Liver (tissue), 3 donors: ENCODE results near the gene SOX10.

Source experiments
- JUND ChIP-seq, 2 donors: IDR thresholded peaks; 2 replicates each; pipeline ENCODE4 v1.6.1; 2016; ENCODE audit warnings: antibody characterized with exemption in 2 of 2
- MAX ChIP-seq: IDR thresholded peaks from 2 replicates; pipeline ENCODE4 v1.6.1; 2016; ENCODE audit warnings: antibody characterized with exemption
- RAD21 ChIP-seq, 2 donors: IDR thresholded peaks; 2 replicates each; pipeline ENCODE4 v1.6.1; 2016; ENCODE audit warnings: antibody characterized with exemption in 2 of 2, mild to moderate bottlenecking in 2 of 2
- SP1 ChIP-seq: IDR thresholded peaks from 2 replicates; pipeline ENCODE4 v1.6.1; 2018; ENCODE audit warnings: antibody characterized with exemption, mild to moderate bottlenecking
- TF ChIP-seq, protein P1 (sequence below): fragments of 150-350 bp; IDR thresholded peaks from 2 replicates; pipeline ENCODE4 v1.5.1; 2017; ENCODE audit warnings: improper control_type of control experiment, low read depth, low read length; ENCODE audit not compliant: missing input control
- TF ChIP-seq, protein P2 (sequence below): IDR thresholded peaks from 2 replicates; pipeline ENCODE4 v1.6.1; 2016; ENCODE audit warnings: antibody characterized with exemption
- donor health status: healthy.
- donor health status: healthy.

DNA sequence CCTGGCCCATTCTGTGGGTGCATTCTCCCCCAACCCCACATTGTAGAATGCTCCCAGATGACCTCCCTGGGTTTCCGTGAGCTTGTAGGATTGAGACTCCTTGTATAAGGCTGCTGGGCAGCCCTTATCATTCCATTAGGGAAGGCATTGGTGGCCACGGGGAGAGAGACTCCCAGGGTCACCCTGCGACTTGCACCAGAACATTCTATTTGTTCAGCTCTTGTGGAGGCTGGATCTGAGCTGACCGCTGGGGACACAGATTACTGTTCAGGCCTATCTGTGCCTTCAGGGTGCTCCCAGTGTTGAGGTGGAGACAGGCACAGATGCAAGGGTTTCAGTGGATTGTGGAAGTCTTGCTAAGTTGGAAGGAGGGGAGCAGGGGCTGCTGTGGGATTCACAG lies 60.4 kb downstream of the SOX10 start:
- TF ChIP-seq MAX (no peak), SP1 (no peak), RAD21 (IDR thresholded peaks at IDR 0.05) (no peak), JUND (IDR thresholded peaks at IDR 0.05) (no peak)
- TF ChIP-seq, protein P1, sequence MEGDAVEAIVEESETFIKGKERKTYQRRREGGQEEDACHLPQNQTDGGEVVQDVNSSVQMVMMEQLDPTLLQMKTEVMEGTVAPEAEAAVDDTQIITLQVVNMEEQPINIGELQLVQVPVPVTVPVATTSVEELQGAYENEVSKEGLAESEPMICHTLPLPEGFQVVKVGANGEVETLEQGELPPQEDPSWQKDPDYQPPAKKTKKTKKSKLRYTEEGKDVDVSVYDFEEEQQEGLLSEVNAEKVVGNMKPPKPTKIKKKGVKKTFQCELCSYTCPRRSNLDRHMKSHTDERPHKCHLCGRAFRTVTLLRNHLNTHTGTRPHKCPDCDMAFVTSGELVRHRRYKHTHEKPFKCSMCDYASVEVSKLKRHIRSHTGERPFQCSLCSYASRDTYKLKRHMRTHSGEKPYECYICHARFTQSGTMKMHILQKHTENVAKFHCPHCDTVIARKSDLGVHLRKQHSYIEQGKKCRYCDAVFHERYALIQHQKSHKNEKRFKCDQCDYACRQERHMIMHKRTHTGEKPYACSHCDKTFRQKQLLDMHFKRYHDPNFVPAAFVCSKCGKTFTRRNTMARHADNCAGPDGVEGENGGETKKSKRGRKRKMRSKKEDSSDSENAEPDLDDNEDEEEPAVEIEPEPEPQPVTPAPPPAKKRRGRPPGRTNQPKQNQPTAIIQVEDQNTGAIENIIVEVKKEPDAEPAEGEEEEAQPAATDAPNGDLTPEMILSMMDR: no peak
- TF ChIP-seq, protein P2, sequence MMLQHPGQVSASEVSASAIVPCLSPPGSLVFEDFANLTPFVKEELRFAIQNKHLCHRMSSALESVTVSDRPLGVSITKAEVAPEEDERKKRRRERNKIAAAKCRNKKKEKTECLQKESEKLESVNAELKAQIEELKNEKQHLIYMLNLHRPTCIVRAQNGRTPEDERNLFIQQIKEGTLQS: no peak
